GM21529 (cell line): Measurements from ENCODE around the gene NCBP3.

Experiments used
- ATAC-seq: cut with Tn5 transposase; IDR thresholded peaks from one replicate; pipeline ENCODE4 v1.9.1; 2021; ENCODE audit not compliant: unreplicated experiment

NCBP3 gene

DNA sequence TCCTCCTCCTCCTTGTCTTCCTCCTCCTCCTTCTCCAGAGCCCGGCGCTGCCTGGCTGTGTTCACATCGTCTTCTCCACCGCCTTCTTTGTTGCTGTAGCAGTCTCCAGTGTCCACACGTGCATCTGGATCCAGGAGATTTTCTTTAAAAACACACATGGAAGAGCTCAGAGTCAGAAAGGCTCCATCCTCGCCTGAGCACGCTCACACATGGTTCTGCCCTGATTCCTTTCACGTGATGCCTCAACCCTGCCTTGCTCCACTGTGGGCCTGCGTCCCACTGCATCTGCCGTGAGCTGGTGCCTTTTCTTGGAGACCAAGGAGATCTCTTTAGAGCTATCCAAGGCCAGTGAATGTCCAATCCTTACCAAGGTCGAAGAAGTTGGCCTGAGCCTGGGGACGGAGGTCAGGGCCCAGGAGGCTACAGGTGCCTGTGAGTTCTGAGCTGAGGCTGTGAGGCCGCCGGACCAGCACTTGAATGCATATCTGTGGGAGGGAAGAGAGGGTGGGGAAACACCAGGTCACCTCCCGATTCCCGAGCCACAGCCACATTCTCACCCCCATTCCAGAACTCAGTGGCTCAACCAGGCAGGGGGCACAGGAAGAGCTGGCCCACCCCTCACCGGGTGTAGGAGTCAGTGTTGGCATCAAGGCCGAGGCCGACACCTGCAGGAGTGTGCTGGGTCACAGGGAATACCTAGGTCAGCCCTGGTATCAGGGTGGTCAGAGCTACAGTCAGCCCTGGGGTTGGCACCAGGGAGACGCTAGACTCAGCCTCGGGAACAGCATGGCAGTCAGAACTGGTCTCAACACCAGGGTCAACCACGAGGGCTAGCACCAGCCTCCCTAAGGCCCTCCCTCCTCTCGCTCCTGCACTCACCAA, 84.8 kb downstream of the NCBP3 start:
- ATAC-seq, result no peak

GRCh38 chr17:3759597-3760216, 86.3 kb downstream of the NCBP3 start:
- no peak for ATAC-seq

- peak; percentile 14 for ATAC-seq
Observed at GRCh38 chr17:3755335-3756030, 90.6 kb downstream of the NCBP3 start.

DNA sequence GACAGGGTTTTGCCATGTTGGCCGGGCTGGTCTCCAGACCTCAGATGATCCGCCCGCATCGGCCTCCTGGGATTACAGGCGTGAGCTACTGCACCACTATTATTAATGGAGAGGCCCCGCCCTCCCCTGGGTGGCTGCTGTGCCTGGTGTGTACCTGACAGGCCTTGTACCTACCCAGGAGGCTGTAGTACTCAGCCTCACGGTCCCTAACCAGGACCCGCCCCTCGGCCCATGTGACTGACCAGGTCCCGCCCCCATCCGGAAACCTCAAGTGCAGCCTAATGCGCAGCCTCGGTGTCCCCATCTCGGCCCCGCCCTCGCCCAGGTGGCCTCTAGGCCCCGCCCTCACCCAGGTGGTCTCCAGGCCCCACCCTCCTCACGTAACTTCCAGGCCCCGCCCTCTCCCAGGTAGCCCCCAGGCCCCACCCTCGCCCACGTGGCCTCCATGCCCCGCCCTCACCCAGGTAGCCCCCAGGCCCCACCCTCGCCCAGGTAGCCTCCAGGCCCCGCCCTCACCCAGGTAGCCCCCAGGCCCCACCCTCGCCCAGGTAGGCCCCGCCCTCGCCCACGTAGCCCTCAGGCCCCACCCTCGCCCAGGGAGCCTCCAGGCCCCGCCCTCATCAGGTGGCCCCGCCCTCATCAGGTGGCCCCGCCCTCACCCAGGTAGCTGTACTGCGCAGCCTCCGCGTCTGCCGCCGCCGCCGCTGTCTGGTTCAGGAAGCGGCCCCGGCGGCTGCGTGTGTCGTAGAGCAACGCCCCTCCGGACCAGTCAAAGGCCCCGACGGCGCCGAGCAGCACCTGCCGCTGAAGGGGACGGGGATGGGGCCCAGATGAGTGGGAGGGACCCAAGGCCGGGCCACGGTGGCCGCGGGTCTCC, 91.3 kb downstream of the NCBP3 start:
- peak; percentile 49 for ATAC-seq

DNA sequence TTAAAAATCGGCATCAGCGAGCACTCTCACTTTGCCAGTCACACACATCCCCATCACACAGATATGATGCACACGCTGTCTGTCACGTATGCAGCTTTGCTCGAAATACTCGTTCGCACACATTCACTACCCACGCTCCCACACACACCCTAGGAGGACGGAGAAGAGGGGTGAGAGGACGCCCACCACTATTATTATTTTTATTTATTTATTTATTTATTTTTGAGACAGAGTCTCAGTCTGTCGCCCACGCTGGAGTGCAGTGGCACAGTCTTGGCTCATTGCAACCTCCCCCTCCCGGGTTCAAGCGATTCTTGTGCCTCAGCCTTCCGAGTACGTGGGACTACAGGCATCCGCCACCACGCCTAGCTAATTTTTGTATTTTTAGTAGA, 92.0 kb downstream of the NCBP3 start:
- no peak for ATAC-seq

GRCh38 chr17:3753624-3754023, 92.4 kb downstream of the NCBP3 start:
- no peak for ATAC-seq
